Memory B cell (primary cell): ENCODE results near the gene PGM5.
"Not testable (repeated sequence)": the region's sequence is repeated elsewhere in the genome, so short reads cannot be mapped to it uniquely, and the experiment has no call there.

Experiments
- ATAC-seq: fragments of 150-1000 bp; cut with Tn5 transposase; 2 replicates; pipeline ENCODE4 v1.10.0; 2021; ENCODE audit warnings: low read depth, mild to moderate bottlenecking, moderate library complexity
- DNase-seq, 2 donors: peaks; one replicate each; pipeline ENCODE4 v3.0.0; 2022; ENCODE audit warnings: low spot score in 2 of 2
- H3K27ac Mint-ChIP-seq: one replicate; pipeline ENCODE4 v1.8.0; 2022; ENCODE audit warnings: mild to moderate bottlenecking, moderate library complexity, mixed read lengths
- H3K27me3 Mint-ChIP-seq: one replicate; pipeline ENCODE4 v1.8.0; 2022; ENCODE audit warnings: mixed read lengths
- H3K36me3 Mint-ChIP-seq: one replicate; pipeline ENCODE4 v1.8.0; 2022; ENCODE audit warnings: mild to moderate bottlenecking, mixed read lengths
- H3K4me1 Mint-ChIP-seq: one replicate; pipeline ENCODE4 v1.8.0; 2022; ENCODE audit warnings: mixed read lengths
- H3K4me3 Mint-ChIP-seq: one replicate; pipeline ENCODE4 v1.8.0; 2022; ENCODE audit warnings: mild to moderate bottlenecking, moderate library complexity, mixed read lengths
- H3K9me3 Mint-ChIP-seq: one replicate; pipeline ENCODE4 v1.8.0; 2022; ENCODE audit warnings: mixed read lengths

Gene PGM5

GRCh38 chr9:68404421-68405185, 48.2 kb downstream of the PGM5 start:
- not testable (repeated sequence) for H3K4me3 Mint-ChIP-seq, ATAC-seq, H3K27ac Mint-ChIP-seq, H3K36me3 Mint-ChIP-seq, H3K9me3 Mint-ChIP-seq, DNase-seq, H3K4me1 Mint-ChIP-seq, H3K27me3 Mint-ChIP-seq

- H3K27ac Mint-ChIP-seq, DNase-seq, H3K27me3 Mint-ChIP-seq, H3K36me3 Mint-ChIP-seq, H3K4me1 Mint-ChIP-seq, ATAC-seq, H3K4me3 Mint-ChIP-seq, H3K9me3 Mint-ChIP-seq: not testable (repeated sequence)
Observed at GRCh38 chr9:68411865-68412264, 55.5 kb downstream of the PGM5 start.

- H3K36me3 Mint-ChIP-seq, H3K27ac Mint-ChIP-seq, H3K4me3 Mint-ChIP-seq, DNase-seq, H3K27me3 Mint-ChIP-seq, H3K4me1 Mint-ChIP-seq, ATAC-seq, H3K9me3 Mint-ChIP-seq: not testable (repeated sequence)
Observed at GRCh38 chr9:68412754-68413153, 56.3 kb downstream of the PGM5 start.

GRCh38 chr9:68415065-68415464, 58.7 kb downstream of the PGM5 start:
- not testable (repeated sequence) for H3K9me3 Mint-ChIP-seq, H3K27ac Mint-ChIP-seq, H3K36me3 Mint-ChIP-seq, DNase-seq, H3K4me1 Mint-ChIP-seq, H3K4me3 Mint-ChIP-seq, H3K27me3 Mint-ChIP-seq, ATAC-seq

GRCh38 chr9:68416936-68417564, 60.6 kb downstream of the PGM5 start:
- H3K9me3 Mint-ChIP-seq: no peaks in the 10 kb centered on the region
- no peak for DNase-seq
- H3K27me3 Mint-ChIP-seq: peaks cover 4% of the 10 kb centered on the region
- peaks cover 2% of the 10 kb centered on the region for H3K36me3 Mint-ChIP-seq
- no peaks in the 10 kb centered on the region for H3K4me1 Mint-ChIP-seq
- no peak for ATAC-seq
- H3K27ac Mint-ChIP-seq: no peak overlapping the region
- no peak overlapping the region for H3K4me3 Mint-ChIP-seq

GRCh38 chr9:68417762-68418161, 61.4 kb downstream of the PGM5 start:
- no peak overlapping the region for H3K27ac Mint-ChIP-seq
- H3K36me3 Mint-ChIP-seq: peaks cover 2% of the 10 kb centered on the region
- no peak overlapping the region for H3K4me3 Mint-ChIP-seq
- H3K4me1 Mint-ChIP-seq: no peaks in the 10 kb centered on the region
- DNase-seq (no peak), ATAC-seq (no peak)
- peaks cover 4% of the 10 kb centered on the region for H3K27me3 Mint-ChIP-seq
- no peaks in the 10 kb centered on the region for H3K9me3 Mint-ChIP-seq

GRCh38 chr9:68418259-68418845, 61.9 kb downstream of the PGM5 start:
- H3K27ac Mint-ChIP-seq: no peak overlapping the region
- H3K36me3 Mint-ChIP-seq: peaks cover 2% of the 10 kb centered on the region
- no peak for DNase-seq
- no peaks in the 10 kb centered on the region for H3K4me1 Mint-ChIP-seq
- H3K27me3 Mint-ChIP-seq: peaks cover 4% of the 10 kb centered on the region
- peaks cover 2% of the 10 kb centered on the region for H3K9me3 Mint-ChIP-seq
- ATAC-seq: no peak
- H3K4me3 Mint-ChIP-seq: no peak overlapping the region

- H3K4me1 Mint-ChIP-seq: no peaks in the 10 kb centered on the region
- H3K9me3 Mint-ChIP-seq: peaks cover 2% of the 10 kb centered on the region
- peaks cover 6% of the 10 kb centered on the region for H3K27me3 Mint-ChIP-seq
- H3K27ac Mint-ChIP-seq: no peak overlapping the region
- no peak overlapping the region for H3K4me3 Mint-ChIP-seq
- no peak for ATAC-seq
- DNase-seq: no peak
- peaks cover 2% of the 10 kb centered on the region for H3K36me3 Mint-ChIP-seq
Observed at GRCh38 chr9:68419901-68420300, 63.5 kb downstream of the PGM5 start.

GRCh38 chr9:68426755-68427154, 70.3 kb downstream of the PGM5 start:
- DNase-seq (no peak), ATAC-seq (no peak)
- H3K4me1 Mint-ChIP-seq: no peaks in the 10 kb centered on the region
- H3K36me3 Mint-ChIP-seq: peaks cover 2% of the 10 kb centered on the region
- peaks cover 2% of the 10 kb centered on the region for H3K9me3 Mint-ChIP-seq
- H3K27ac Mint-ChIP-seq: no peak overlapping the region
- peaks cover 7% of the 10 kb centered on the region for H3K27me3 Mint-ChIP-seq
- H3K4me3 Mint-ChIP-seq: no peak overlapping the region

- Mint-ChIP-seq H3K4me1 (no peaks in the 10 kb centered on the region), H3K9me3 (peaks cover 2% of the 10 kb centered on the region), H3K27me3 (peaks cover 7% of the 10 kb centered on the region), H3K36me3 (peaks cover 2% of the 10 kb centered on the region), H3K27ac (no peak overlapping the region), H3K4me3 (no peak overlapping the region)
- ATAC-seq: no peak
- no peak for DNase-seq
Observed at GRCh38 chr9:68427216-68427977, 71.0 kb downstream of the PGM5 start.

GRCh38 chr9:68428481-68428880, 72.1 kb downstream of the PGM5 start:
- DNase-seq: no peak
- ATAC-seq: no peak
- H3K4me1 Mint-ChIP-seq: no peaks in the 10 kb centered on the region
- H3K27me3 Mint-ChIP-seq: peaks cover 7% of the 10 kb centered on the region
- no peak overlapping the region for H3K4me3 Mint-ChIP-seq
- H3K36me3 Mint-ChIP-seq: peaks cover 2% of the 10 kb centered on the region
- H3K27ac Mint-ChIP-seq: no peak overlapping the region
- no peaks in the 10 kb centered on the region for H3K9me3 Mint-ChIP-seq

GRCh38 chr9:68429631-68430030, 73.2 kb downstream of the PGM5 start:
- no peak for ATAC-seq

GRCh38 chr9:68431307-68431706, 74.9 kb downstream of the PGM5 start:
- DNase-seq (no peak), ATAC-seq (no peak)
- Mint-ChIP-seq H3K27me3 (peaks cover 4% of the 10 kb centered on the region), H3K36me3 (no peaks in the 10 kb centered on the region), H3K4me3 (no peak overlapping the region), H3K9me3 (no peaks in the 10 kb centered on the region), H3K4me1 (no peaks in the 10 kb centered on the region), H3K27ac (no peak overlapping the region)

More at GRCh38 chr9:68429631-68430030, 73.2 kb downstream of the PGM5 start:
- H3K4me1 Mint-ChIP-seq: no peaks in the 10 kb centered on the region
- H3K4me3 Mint-ChIP-seq: no peak overlapping the region
- H3K9me3 Mint-ChIP-seq: no peaks in the 10 kb centered on the region
- peaks cover 5% of the 10 kb centered on the region for H3K27me3 Mint-ChIP-seq
- no peaks in the 10 kb centered on the region for H3K36me3 Mint-ChIP-seq
- no peak for DNase-seq
- no peak overlapping the region for H3K27ac Mint-ChIP-seq

GRCh38 chr9:68433531-68434110, 77.2 kb downstream of the PGM5 start:
- Mint-ChIP-seq H3K4me1 (no peaks in the 10 kb centered on the region), H3K27ac (no peak overlapping the region), H3K27me3 (peaks cover 8% of the 10 kb centered on the region), H3K9me3 (no peaks in the 10 kb centered on the region), H3K36me3 (no peaks in the 10 kb centered on the region), H3K4me3 (no peak overlapping the region)
- DNase-seq: no peak
- ATAC-seq: no peak
